ENCODE data around the gene THRA.

THRA gene

GRCh38 chr17:40099619-40100418 lies 37.1 kb downstream of the THRA start:
- DNase-seq = no peak

- DNase-seq = no peak
Measured at GRCh38 chr17:40100419-40100668, 37.6 kb downstream of the THRA start, which contains the start of gene NR1D1. Gene NR1D1 (minus strand): TSS chr17:40100589. CDS start chr17:40100094, 495 bp downstream.

GRCh38 chr17:40100669-40101366 lies 38.1 kb downstream of the THRA start:
- DNase-seq = peak; percentile 68 to 93 (median 87)

DNA sequence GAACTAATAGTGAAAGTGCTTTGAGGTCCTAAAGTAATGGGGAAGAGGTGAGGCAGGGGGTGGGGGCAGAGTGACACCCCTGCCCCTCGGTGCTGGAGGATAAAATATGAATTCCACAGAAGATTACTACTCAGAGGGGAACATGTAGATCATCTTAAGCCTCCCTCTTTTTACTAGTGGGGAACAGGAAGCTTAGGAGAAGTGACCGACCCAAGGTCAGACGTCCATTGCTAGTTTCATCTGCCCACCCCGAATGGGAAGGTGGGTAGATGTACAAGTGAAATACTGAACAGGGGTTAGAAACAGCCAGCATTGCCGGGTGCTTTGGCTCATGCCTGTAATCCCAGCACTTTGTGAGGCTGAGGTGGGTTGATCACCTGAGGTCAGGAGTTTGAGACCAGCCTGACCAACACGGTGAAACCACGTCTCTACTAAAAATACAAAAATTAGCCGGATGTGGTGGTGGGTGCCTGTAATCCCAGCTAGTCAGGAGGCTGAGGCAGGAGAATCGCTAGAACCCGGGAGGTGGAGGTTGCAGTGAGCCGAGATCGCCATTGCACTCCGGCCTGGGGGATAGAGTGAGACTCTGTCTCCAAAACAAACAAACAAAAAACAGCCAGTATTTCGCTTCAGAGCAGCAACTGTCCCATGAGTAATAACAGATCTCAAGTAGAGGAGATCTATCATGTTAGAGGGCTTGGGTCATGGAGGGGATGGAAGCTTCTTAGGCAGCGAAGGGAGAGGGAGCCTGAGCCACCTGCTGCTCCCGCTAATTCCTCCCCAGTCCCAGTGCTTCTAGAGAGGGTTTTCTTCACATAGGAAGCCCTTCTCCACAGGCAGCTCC lies 38.8 kb downstream of the THRA start:
- no peak for DNase-seq

DNA sequence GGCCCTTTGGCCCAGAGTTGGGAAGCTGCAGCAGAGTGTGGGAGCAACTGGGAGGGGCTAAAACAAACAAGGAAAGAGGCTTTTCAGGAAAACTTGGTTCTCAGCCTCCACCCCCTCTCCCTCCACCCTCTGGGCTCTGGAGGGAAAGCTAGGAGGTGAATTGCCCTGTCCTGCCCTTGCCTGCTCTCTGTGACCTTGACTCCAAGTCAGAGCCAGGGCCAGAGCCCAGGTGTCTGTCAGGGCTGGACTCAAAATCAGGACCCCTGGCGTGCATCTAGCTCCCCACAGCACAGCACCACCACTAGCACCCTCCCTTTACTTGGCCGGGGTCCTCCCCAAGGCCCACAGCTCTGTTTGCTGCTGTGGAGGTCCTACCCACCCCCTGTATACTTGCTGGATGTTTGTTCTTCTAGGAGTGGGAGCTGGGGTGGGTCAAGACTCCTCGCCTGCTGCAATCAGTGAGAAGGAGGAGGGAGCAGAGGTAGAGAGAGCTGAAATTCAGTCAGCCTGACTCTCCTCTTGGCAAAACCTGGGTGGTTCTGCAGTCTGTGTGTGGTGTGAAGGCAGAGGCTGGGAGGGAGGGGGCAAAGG lies 40.4 kb downstream of the THRA start:
- no peak for DNase-seq

DNA sequence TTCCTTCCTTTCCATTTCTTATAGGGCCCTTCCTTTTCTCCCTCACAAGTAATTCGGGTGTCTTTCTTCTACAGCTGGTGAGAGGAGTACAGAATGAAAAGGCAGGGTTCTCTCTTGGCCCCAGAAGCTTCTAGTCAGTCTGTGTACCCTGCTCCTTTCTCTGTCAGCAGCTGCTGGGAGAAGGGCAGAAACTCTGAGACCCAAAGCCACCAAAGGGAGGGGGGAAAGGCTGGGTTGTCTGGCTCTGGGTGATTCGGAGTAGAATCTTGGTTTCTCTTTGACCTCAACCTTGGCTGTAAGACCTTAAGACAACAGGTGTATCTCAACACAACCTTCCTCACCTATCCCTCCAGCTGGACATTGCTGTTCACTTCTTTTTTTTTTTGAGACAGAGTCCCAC lies 40.9 kb downstream of the THRA start:
- DNase-seq = no peak

DNA sequence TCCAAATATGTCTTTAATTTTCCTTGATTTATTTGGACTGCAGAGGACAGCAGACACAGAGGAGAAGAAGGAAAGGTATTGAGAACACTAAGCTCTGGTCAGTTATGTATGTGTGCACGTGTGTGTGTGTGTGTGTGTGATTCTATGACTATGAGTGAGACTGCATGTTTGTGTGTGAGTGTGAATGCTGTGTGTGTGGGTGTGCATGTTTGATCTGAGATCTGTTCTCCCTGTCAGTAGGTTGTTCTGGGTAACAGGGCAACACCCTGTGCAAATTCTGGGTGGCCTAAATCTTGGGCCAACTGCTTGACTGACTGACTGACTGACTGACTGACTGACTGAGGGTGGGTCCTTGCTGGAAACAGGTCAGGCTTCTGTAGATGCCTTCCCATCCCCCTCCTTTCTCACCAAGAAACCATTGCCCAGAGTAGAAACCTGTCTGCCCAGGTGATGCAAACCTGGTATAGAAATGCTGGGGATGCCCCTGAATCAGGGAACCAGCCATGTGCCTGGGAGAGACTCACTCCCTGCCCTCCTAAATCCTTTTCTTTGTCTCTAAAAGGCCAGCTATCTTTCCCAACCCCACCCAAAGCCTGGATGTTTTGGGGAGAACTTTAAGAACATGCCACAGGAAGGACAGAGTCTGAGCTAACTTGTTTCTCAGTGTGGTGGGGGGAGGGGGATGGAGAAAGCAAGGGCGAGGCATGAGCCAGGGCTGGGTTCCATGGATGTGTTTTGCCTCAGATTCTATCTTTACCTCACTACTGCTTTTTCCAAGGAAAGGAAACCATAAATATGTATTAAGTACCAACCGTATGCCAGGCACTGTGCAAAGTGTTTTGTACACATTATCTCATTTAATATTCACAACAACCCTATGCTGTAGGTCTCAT lies 42.1 kb downstream of the THRA start:
- no peak for DNase-seq

GRCh38 chr17:40105861-40106759 lies 43.3 kb downstream of the THRA start:
- DNase-seq = no peak

DNA sequence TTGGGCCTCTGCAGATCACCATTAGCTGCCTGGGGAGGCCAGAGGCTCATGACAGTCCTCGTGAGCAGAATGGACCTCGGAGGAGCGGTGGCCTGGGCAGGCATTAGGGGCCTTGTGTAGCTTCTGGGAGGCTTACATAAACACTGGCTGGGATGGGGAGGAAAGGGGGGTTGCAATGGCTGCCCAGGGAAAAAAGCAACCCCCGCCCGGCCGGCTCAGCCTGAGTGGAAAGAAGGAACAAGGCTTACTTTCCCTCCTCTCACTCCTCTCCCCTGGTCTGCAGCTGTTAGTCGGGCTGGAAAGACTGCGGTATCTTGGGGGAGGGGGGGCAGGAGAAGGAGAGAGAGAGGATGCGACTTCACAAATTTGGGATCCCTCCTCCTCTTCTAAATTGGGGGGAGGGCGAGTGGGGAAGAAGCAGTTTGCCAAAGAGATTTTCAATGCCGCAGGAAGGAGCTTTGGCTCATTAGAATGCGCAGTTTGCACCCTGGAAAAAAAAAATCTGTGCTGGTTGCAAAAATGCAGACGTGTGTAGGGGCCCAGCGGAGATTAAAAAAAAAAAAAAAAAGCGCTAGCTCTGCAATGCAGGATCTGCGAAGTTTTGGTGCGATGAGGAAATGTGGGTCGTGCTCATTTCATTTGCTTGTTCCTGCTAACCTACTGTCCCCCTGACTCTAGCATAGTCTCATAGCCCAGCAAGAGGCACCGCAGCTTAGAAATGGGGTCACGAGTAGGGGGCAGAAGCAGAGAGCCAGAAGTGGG lies 44.2 kb downstream of the THRA start:
- peak in 1 of 5 experiments; percentile 61 for DNase-seq

DNA sequence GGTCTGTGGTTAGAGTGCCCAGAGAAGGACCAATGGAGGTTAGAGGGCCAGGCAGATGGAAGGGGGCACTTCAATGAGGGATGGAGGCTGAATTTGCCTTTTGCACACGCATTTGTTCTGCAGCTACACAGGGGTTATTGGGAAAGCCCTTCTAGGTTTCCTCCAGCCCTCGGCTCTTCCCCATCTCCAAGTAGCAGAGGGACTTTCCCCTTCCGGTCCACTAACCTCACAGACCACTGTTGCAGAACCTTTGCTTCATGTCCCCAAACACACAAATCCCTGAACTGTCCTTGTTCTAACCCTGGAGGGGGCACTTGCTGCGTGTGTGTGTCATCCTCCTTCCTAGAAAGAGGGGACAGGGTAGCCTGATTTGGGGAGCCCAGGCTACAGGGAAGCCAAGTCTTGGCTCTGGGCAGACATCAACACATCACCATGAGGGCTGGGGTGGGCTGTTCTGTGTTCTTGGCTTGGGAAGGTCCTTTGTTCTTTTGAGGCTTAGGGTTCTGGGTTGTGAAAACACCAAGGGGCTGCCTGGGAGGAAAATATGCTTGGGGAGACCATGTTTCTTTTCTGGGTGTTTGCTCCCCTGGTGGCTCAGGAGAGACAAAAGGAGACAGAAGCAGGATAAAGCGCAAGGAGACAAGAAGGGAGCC lies 44.9 kb downstream of the THRA start:
- no peak for DNase-seq

- DNase-seq = peak in 1 of 5 experiments; percentile 43
Measured at GRCh38 chr17:40108970-40109824, 46.4 kb downstream of the THRA start.

- DNase-seq = no peak
Measured at GRCh38 chr17:40110026-40110845, 47.5 kb downstream of the THRA start.

DNA sequence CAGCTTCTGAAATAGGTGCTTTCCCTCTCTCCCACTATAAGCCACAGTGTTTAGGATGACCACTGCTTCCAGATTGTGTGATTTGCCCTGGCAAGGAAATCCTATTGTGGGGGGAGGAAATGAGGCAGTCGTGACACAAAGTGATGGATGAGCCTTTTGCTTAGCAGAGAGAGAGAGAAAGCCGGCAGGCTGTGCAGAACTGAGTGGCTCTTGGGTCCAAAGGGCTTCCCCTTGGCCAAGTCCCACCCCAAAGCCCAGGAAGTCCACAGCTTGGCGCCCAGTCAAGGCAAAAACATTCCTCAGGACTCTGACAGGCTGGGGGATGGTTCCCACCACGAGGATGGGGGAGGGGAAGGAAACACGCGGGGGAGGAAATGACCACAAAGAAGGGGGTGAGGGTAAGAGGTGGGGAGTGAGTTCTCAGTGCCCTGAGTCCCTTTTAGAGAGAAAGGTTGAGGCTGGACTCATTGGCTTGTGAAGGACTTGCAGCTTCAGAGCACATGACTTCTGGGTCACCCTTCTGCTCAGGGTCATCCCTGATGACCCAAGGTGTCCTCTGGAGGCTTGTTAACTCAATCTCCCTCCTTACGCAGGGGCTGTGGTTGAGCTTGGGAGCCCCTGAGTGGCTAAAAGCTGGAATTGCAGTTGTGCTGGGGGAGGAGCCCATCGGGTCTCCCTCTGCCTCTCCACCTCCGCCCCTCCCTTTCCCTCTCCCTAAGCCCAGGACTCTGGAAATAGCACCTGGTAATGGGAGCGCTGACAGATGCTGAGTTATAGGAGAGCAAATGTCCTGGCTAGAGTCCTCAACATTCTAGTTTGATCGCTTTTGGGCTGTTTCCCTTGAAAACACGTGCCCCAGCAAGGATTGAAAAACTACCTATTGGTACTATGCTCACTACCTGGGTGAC lies 48.7 kb downstream of the THRA start:
- DNase-seq = peak in 4 of 5 experiments; percentile 47 to 80 (median 63)

DNA sequence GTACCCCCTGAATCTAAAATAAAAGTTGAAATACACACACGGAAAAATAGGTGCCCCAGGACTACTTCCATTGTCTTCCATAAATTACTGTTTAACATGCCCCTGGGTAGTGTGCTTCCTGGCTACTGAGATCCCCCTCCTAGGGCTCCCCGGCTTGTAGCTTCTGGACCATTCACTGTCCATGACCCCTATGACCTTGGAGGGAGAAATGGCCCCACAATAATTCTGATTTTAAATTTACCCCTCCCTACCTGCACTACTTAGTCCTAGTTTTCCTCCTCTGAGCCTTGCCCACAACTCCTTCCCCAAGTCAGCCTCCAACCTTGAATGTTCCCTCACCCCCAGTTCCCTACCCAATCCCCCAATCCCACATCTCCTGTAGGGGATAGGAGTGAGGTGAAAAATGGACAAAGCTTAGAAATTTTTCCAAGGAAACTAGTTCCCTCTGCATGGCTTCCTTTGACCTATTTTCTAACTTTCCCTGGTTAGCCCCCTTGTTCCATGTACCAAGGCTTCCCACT lies 49.5 kb downstream of the THRA start:
- no peak for DNase-seq

GRCh38 chr17:40112718-40113109 lies 49.9 kb downstream of the THRA start:
- DNase-seq = no peak
